Activated T-cell treated with anti-CD3 and anti-CD28 coated beads, Interleukin-2, amount 50 U/mL, for 1 hour (primary cell): ENCODE measurements around the gene C1orf21.
A peak's percentile ranks its signal among the peaks of the same experiment; 100 is the strongest.
"Not testable (repeated sequence)": the region's sequence is repeated elsewhere in the genome, so short reads cannot be mapped to it uniquely, and the experiment has no call there.

ENCODE experiments used
- DNase-seq: peaks from one replicate; pipeline ENCODE4 v3.0.0-alpha.2; 2020

The C1orf21 gene, protein sequence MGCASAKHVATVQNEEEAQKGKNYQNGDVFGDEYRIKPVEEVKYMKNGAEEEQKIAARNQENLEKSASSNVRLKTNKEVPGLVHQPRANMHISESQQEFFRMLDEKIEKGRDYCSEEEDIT

GRCh38 chr1:184386312-184387068 lies at the start of gene C1orf21:
Gene C1orf21 (plus strand): TSS chr1:184387029. CDS start chr1:184477510, 90,481 bp downstream.
- peak; percentile 65 for DNase-seq

DNA sequence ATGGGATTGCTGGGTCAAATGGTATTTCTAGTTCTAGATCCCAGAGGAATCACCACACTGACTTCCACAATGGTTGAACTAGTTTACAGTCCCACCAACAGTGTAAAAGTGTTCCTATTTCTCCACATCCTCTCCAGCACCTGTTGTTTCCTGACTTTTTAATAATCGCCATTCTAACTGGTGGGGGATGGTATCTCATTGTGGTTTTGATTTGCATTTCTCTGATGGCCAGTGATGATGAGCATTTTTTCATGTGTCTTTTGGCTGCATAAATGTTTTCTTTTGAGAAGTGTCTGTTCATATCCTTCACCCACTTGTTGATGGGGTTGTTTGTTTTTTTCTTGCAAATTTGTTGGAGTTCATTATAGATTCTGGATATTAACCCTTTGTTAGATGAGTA lies 49.0 kb upstream of the C1orf21 start:
- not testable (repeated sequence) for DNase-seq

GRCh38 chr1:184340984-184341383 lies 45.8 kb upstream of the C1orf21 start:
- DNase-seq = no peak

- no peak for DNase-seq
These were observed 36.3 kb upstream of the C1orf21 start for GRCh38 chr1:184350573-184350972.

DNA sequence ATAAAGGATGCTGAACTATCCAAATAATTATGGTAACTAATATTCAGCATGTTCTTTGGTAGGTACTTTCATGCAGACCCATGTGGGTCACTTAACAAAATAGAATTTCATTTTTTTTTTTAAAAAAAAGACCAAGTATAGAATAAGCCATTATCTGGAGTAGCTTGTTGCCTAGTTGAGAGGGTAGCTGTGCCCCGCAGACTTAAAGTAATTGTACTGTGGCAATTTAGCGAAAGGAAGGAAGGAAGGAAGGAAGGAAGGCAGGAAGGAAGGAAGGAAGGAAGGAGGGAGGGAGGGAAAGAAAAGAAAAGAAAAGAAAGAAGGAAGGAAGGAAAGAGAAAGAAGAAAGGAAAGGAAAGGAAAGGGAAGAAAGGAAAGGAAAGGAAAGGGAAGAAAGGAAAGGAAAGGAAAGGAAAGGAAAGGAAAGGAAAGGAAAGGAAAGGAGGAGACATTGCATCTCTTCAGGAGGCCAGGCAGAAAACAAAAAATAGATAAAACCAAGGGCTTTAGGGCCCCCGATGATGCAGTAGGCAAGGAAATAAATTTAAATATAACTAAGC lies 35.3 kb upstream of the C1orf21 start:
- DNase-seq = no peak

DNA sequence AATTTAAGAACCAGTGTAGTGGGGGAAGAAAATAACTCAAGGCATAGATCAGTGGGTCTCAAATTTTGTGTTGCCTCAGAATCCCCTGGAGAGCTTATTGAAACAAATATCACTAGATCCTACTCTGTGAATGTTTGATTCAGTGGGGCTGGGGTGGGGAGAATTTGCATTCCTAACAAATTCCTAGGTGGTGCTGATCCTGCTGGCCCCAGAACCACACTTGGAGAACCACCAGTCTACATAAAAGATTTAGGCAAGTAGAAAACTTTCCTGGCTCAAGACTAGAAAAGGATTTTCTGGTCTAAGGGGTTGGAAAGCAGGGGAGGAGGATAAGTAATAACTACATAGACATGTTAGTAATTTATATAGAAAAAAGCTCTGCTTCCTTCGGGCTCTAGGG lies 34.1 kb upstream of the C1orf21 start:
- DNase-seq = no peak

DNA sequence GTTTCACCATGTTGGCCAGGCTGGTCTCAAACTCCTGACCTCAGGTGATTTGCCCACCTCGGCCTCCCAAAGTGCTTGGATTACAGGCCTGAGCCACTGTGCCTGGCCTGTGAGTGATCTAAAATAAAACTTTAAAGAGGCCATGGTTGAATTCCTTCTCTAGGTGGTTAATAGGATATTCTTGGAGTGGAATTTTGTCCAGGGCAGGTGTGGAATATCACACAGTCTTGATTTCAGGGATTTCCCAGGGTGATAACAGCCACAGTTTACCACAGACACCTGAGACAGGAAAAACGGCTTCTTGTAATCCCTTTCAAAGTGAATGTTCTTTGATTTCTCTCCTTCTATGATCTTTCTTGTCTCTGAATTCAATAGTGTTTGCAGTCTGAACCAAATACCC lies 32.1 kb upstream of the C1orf21 start:
- no peak for DNase-seq

DNA sequence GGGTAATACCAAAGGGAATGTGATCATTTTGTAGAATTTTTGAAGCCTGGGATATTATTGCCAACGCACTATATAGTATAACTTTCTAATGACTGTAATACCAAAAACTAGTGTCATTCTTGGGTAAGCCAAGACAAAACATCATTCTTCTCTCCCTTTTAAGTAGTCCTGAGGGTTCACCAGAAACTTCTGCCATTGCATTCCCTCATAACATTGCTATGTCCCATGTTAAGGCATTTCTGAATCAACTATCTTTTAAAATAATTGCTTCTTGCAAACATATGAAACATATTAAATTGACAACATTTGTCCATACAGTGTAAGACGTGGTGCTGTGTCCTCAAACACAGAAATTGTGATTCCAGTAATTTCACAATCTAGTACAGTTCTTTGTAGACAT lies 29.9 kb upstream of the C1orf21 start:
- DNase-seq = no peak

DNA sequence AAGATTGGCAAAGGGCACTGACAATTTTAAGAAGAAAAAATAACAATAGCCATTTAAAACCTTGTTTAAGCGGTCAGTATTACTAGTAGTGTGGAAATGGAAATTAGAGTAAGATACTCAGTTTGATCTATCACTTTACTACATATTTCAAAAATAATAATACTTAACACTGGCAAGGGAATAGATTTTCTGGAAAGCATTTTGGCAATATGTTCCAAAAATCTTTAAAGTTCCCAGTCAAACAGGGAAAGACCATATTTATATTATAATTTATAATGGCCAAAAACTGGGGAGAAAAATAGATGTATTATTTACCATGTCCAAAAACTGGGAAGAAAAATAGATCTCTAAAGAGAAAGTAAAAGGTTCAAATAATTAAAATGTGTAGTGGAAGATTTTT lies 28.6 kb upstream of the C1orf21 start:
- DNase-seq = no peak

GRCh38 chr1:184359909-184360308 lies 26.9 kb upstream of the C1orf21 start:
- no peak for DNase-seq

GRCh38 chr1:184362876-184363275 lies 24.0 kb upstream of the C1orf21 start:
- DNase-seq = no peak

- no peak for DNase-seq
These were observed 21.1 kb upstream of the C1orf21 start for GRCh38 chr1:184365699-184366098.

DNA sequence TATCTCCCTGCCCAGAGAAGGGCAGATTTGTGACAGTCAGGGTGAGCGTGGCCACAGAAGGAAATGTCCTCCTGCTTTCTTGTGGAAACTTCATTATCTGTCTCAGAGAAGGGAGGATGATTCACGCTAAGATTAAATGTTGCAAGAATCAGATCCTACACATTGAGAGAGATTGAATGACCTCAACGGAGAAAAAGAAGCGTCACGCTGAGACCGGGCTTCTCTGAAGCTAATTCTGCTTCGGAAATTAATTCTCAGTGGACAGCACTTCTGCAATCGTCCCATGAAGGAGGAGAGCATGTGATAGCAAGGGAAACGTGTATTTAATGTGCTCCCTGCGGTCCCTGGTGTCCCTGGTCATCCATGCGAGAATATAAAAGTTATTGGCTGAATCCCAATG lies 19.8 kb upstream of the C1orf21 start:
- DNase-seq = no peak

DNA sequence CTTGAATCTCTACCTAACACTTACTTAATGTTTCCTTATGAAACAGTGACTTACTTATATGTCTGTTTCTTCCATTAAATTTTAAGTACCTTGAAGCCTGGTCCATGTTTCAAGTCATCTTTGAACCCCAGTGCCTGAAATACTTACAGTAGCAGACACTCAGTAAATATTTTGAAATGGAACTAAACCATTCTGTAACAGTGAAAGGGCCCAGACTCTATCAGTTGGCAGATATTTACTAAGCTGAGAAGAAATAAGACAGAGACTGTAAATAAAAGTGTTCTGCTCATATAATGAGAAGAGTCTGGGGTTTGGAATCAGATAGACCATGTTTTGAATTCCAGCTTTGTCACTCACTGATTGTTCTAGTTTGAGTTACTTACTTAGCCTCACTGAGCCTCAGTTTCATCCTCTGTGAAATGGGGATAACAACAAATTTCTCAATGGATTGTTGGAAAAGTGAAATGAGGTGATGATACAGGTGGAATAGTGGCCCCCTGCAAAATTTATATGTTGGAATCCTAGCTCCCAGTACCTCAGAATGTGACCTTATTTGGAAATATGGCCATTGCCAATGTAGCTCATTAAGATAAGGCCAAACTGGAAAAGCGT lies 19.3 kb upstream of the C1orf21 start:
- DNase-seq = no peak

GRCh38 chr1:184368354-184368753 lies 18.5 kb upstream of the C1orf21 start:
- no peak for DNase-seq

DNA sequence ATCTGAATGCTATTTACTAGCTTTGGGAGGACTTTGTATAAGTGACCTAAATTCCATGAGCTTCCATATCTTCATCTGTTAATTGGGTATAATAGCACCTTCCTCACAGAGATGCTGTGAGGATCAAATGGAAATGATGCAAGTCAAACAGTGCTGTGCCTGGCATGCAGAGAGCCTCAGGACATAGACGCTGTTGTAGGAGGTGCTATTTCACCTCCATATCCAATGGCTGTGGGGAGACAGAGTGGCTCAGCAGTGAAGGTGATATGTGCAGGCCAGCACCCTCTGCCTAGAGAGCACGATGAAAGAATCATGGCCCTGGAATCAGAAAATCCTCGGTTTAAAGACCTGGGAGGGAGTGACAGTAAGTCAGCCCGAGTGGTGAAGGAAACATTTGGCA lies 16.0 kb upstream of the C1orf21 start:
- no peak for DNase-seq

GRCh38 chr1:184373155-184373554 lies 13.7 kb upstream of the C1orf21 start:
- no peak for DNase-seq

DNA sequence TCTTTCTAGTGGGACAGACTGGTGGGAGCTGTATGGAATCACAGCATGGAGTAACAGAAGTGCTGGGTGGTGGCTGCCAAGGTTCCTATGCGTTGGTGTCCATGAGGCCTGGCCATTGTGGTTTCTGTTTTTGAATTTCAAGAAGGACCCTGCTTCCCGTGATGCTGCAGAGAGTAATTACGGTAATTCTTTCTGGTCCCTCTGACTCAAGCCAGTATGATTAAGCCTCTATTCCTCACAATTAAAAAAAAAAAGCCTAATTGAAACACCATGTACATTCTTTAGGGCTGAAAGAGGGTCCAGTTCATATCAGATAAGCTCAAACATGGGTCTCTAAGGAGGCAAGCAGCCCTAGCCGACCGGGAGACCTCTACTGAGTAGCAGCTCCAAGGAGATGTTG lies 10.5 kb upstream of the C1orf21 start:
- DNase-seq = no peak

DNA sequence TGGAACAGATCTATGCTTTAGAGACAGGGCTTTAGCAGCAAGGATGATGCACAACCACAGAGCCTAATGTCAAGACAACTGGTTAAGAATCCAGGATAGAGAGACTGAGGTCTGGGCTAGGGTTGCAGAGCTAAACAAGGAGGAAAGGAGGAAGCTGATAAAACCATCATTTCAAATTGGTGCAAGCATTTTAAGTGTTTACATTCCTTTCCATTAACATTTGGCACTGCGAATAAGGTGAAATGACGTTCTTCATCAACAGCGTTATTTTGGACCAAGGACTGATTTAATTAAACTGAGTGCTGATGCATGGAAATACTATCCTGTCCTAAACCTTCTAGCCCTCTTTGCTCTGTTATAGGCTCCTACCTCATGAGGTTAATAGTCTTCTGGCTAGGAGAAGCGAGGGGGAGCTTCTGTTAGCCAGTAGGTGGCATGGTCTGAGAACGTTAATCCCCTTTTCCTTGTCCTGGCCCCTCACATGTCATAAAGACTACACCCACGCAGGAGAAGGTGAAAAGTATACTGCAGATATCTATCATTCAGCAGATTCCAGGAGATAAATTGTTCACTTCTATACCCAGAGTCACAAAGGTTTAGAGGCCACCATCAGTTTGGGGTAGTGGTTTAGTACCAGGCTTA lies 7.6 kb upstream of the C1orf21 start:
- no peak for DNase-seq

- no peak for DNase-seq
These were observed 6.4 kb upstream of the C1orf21 start for GRCh38 chr1:184380468-184380867.

DNA sequence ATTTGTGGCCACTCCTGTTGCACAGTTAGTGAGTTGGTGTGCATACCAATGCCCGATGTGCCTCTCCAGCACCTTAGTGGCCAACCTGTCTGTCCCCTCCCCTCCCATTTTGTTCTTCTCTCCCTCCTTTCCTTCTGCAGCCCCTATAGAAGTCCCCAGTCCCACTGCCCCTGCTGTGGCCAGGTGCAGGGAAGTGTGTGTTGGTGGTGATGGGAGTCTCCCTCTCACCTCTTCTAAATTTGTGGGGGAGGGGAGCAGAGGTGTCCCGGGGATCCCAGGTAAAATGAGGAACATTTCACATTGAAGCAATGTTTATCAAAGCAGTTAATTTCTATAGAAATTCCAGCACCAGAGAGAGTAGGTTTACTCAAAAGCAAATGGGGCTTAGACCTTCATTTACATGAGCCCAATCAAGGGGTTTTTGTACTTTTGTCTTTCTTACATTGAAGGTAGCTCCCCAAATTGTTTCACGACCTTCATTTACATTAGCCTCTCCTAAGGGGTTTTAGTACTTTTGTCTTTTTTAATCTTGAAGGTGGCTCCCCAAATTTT lies 3.0 kb upstream of the C1orf21 start:
- DNase-seq = no peak

DNA sequence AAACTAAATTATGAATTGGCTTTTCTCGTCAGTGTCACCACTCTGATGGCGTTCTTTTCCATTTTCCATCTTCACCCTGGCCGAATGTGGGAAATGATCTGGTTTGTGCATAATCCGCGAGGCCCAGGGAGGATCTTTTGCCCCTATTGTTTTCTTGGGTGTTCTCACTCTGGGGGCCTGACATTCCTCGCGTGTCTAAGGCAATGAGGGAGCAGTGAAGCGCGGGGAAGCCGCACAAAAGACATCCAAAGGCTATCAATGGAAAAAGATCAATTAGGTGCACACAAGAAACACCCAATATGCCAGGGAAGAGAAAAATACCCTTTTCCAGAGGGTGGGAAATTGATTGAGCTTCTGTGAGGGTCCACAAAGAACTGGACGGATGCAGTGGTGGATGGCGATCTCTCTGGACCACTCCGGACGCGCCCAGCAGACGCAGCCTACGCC lies 941 bp upstream of the C1orf21 start:
- DNase-seq = no peak

DNA sequence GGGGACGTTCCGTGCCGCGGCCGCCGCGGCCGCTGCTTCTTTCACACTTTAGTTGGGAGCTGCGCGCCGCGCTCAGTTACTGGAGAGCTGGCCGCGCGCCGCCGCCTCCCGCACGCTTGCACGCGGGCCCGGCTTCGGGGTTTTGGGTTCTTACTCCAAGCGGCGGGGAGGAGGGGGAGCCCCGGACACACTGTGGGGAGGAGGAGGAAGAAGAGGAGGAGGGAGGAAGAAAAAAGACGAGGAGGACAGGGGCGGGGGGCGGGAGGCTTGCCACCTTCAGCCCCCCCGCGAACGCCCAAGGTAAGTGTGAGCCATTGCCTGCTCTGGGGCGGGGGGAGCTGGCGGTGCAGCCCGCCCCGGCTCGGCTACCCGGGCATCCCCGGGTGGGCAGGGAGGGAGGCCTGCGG lies 243 bp downstream of the C1orf21 start:
- DNase-seq = no peak
